A549 (cell line): ENCODE data around the gene LMOD1. TPM values are rescaled to one million over a fixed set of nuclear protein-coding genes. Genes with fewer than 3 reads are reported as not detected.

ENCODE experiments used
- ATAC-seq, 2 experiments: fragments of 200-7000 bp in 1 of 2; fragments of >200 bp in 1 of 2; cut with Nextera tagmentation in 1 of 2; cut with Tn5 transposase in 1 of 2; 3 replicates each; pipeline versions ENCODE4 v1.8.0 to v1.9.1; 2018 to 2020; ENCODE audit warnings: mild to moderate bottlenecking in 1 of 2, moderate library complexity in 1 of 2
- CTCF ChIA-PET: fragments of 300-600 bp; sonication (Branson Sonifier 250); formaldehyde crosslinking; extraction: SDS; loops from one replicate; lab custom pipeline; 2021; ENCODE audit warnings: antibody characterized with exemption, inconsistent platforms; lab: Yijun Ruan, JAX
- POLR2A ChIA-PET: fragments of 350-600 bp; formaldehyde crosslinking; extraction: SDS; loops from one replicate; lab custom pipeline; 2021; ENCODE audit warnings: antibody characterized with exemption, inconsistent platforms; lab: Yijun Ruan, JAX
- DNase-seq, 2 experiments: peaks; one replicate each; pipeline versions ENCODE4 v3.0.0 to v3.0.0-alpha.2; 2011 to 2016; ENCODE audit warnings: low read depth in 1 of 2, low spot score in 1 of 2
- FAIRE-seq: peaks from 2 replicates; lab custom pipeline; 2011; peaks lifted over from hg19 to GRCh38; lab: Jason Lieb, UNC
- H3K27ac ChIP-seq, 2 experiments: fragments of >200 bp; sonication (Bioruptor Twin); formaldehyde crosslinking; 3 replicates each; pipeline ENCODE4 v1.5.1; 2016 to 2017
- H3K4me1 ChIP-seq: fragments of >200 bp; sonication (Bioruptor Twin); formaldehyde crosslinking; 3 replicates; pipeline ENCODE4 v1.6.1; 2016
- H3K4me2 ChIP-seq: fragments of >200 bp; sonication (Bioruptor Twin); formaldehyde crosslinking; 3 replicates; pipeline ENCODE4 v1.6.1; 2016
- H3K4me3 ChIP-seq: fragments of >200 bp; sonication (Bioruptor Twin); formaldehyde crosslinking; 3 replicates; pipeline ENCODE4 v1.5.1; 2016
- H3K9me3 ChIP-seq: fragments of >200 bp; sonication (Bioruptor Twin); formaldehyde crosslinking; 3 replicates; pipeline ENCODE4 v1.6.1; 2016
- CBX2 ChIP-seq: fragments of 200-600 bp; sonication (generic); IDR thresholded peaks from 2 replicates; pipeline ENCODE4 v1.6.1; 2016; ENCODE audit warnings: low read depth, mild to moderate bottlenecking, borderline replicate concordance
- CBX8 ChIP-seq: fragments of 200-600 bp; sonication (generic); IDR thresholded peaks from 2 replicates; pipeline ENCODE4 v1.6.1; 2016
- CHD2 ChIP-seq: fragments of 150-350 bp; IDR thresholded peaks from 2 replicates; pipeline ENCODE4 v1.6.1; 2014; ENCODE audit warnings: low read length; ENCODE audit not compliant: partially characterized antibody
- CHD4 ChIP-seq: fragments of 200-600 bp; sonication (generic); IDR thresholded peaks from 2 replicates; pipeline ENCODE4 v1.6.1; 2016; ENCODE audit warnings: antibody characterized with exemption, mild to moderate bottlenecking, borderline replicate concordance
- EHMT2 ChIP-seq: fragments of 200-600 bp; sonication (generic); IDR thresholded peaks from 2 replicates; pipeline ENCODE4 v1.6.1; 2016; ENCODE audit warnings: antibody characterized with exemption, low read depth, mild to moderate bottlenecking, moderate library complexity
- FOSL2 ChIP-seq, 2 experiments: fragments of 450-650 bp in 1 of 2; fragments of >200 bp in 1 of 2; sonication (Bioruptor Twin) in 1 of 2; formaldehyde crosslinking; IDR thresholded peaks; 2 replicates each; pipeline versions ENCODE4 v1.5.0 to v1.6.1; 2016 to 2020; ENCODE audit warnings: mild to moderate bottlenecking in 1 of 2, moderate library complexity in 1 of 2
- MAFK ChIP-seq: fragments of 450-650 bp; IDR thresholded peaks from 2 replicates; pipeline ENCODE4 v1.6.1; 2014; ENCODE audit not compliant: partially characterized antibody
- MAZ ChIP-seq: fragments of 150-350 bp; IDR thresholded peaks from 2 replicates; pipeline ENCODE4 v1.6.1; 2014; ENCODE audit warnings: antibody characterized with exemption, low read depth, low read length, borderline replicate concordance
- SMC3 ChIP-seq: fragments of >200 bp; sonication (Bioruptor Twin); formaldehyde crosslinking; IDR thresholded peaks from 3 replicates; pipeline ENCODE4 v1.6.1; 2018; ENCODE audit warnings: inconsistent platforms
- TP53 ChIP-seq: fragments of 250-450 bp; sonication (Bioruptor Pico); IDR thresholded peaks from 2 replicates; pipeline ENCODE4 v1.5.0; 2021; ENCODE audit warnings: mild to moderate bottlenecking, moderate library complexity
- WGBS: methylation state at CpG from one replicate; pipeline ENCODE4 v1.1.6; 2017; ENCODE audit errors: missing lambda C conversion rate; 5-methylcytosine and 5-hydroxymethylcytosine counted together
- polyA plus RNA-seq, 4 experiments: library from polyadenylated mRNA; depleted of rRNA in 3 of 4; stranded (reverse); fragments of >200 nt; fragmentation: RNase III in 1 of 4; extraction: RNeasy Plus Mini Kit Qiagen cat#74134 plus additional on column Dnase treatment in 1 of 4; gene quantifications; 2 replicates in 3 of 4; 3 replicates in 1 of 4; pipeline ENCODE4 v1.2.3, GENCODE V29; 2011 to 2017
- TF ChIP-seq, protein P1 (sequence below): fragments of 250-450 bp; sonication (Bioruptor Pico); IDR thresholded peaks from 2 replicates; pipeline ENCODE4 v1.5.0; 2020; ENCODE audit warnings: low read depth, mild to moderate bottlenecking, moderate library complexity
- TF ChIP-seq, protein P2 (sequence below): fragments of >200 bp; sonication (Bioruptor Twin); formaldehyde crosslinking; IDR thresholded peaks from 2 replicates; pipeline ENCODE4 v1.6.1; 2016
- TF ChIP-seq, protein P3 (sequence below): fragments of >200 bp; sonication (Bioruptor Twin); formaldehyde crosslinking; IDR thresholded peaks from 3 replicates; pipeline ENCODE4 v1.5.1; 2016
- TF ChIP-seq, protein P4 (sequence below): IDR thresholded peaks from 2 replicates; pipeline ENCODE4 v1.6.1; 2012
- TF ChIP-seq, protein P5 (sequence below): fragments of 200-600 bp; sonication (generic); IDR thresholded peaks from 2 replicates; pipeline ENCODE4 v1.6.1; 2016; ENCODE audit warnings: antibody characterized with exemption, mild to moderate bottlenecking, moderate library complexity
- TF ChIP-seq, protein P6 (sequence below): fragments of 150-350 bp; IDR thresholded peaks from 2 replicates; pipeline ENCODE4 v1.6.1; 2014; ENCODE audit warnings: low read depth, mild to moderate bottlenecking, low read length
- TF ChIP-seq, protein P7 (sequence below): fragments of 450-650 bp; IDR thresholded peaks from 2 replicates; pipeline ENCODE4 v1.6.1; 2014; ENCODE audit warnings: antibody characterized with exemption
- TF ChIP-seq, protein P8 (sequence below): fragments of 250-450 bp; sonication (Bioruptor Pico); IDR thresholded peaks from 2 replicates; pipeline ENCODE4 v1.5.0; 2021; ENCODE audit warnings: mild to moderate bottlenecking, moderate library complexity, borderline replicate concordance

LMOD1 gene
- polyA plus RNA-seq, 2 of the 4 experiments (the other 2 are of a cell fraction), result not detected

DNA sequence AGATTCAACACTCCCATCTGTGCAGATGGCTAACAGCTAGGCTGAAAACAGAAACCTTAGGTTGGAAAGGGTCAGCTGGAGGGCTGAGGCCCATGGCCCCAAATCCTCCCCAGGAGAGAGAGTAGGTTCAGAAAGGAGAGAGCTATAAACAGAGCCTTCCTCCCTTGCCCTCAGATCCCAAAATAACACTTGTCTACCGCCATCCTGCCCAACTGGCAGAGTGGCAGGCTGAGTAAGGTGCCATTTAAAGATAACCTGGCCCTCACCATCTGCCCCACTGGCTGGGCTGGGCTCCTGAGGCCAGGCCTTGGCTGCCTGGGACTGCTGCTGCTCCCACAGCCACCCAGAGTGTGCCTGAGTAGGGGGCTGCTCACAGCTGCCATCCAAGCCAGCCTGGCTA, 61.9 kb downstream of the LMOD1 start:
- Histone ChIP-seq H3K9me3 (no peaks in the 10 kb centered on the region), H3K27ac (peak overlapping the region; percentile 11 to 55; a peak in 4 of 6 replicates), H3K4me3 (no peak overlapping the region), H3K4me1 (peaks cover 50% of the 10 kb centered on the region), H3K4me2 (no peak overlapping the region; the same call in 2 of the 3 replicates)
- DNase-seq (no peak), FAIRE-seq (no peak), ATAC-seq (no peak)
- TF ChIP-seq CHD4 (no peak), TP53 (CRISPR knock-in tag) (no peak), CHD2 (no peak), MAZ (no peak), SMC3 (no peak), EHMT2 (no peak), CBX8 (no peak), MAFK (no peak), FOSL2 (IDR thresholded peaks at IDR 0.05) (no peak), FOSL2 (CRISPR knock-in tag; IDR thresholded peaks at IDR 0.05) (no peak), CBX2 (no peak)
- TF ChIP-seq, protein P1, sequence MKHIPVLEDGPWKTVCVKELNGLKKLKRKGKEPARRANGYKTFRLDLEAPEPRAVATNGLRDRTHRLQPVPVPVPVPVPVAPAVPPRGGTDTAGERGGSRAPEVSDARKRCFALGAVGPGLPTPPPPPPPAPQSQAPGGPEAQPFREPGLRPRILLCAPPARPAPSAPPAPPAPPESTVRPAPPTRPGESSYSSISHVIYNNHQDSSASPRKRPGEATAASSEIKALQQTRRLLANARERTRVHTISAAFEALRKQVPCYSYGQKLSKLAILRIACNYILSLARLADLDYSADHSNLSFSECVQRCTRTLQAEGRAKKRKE (CRISPR knock-in tag), result no peak
- TF ChIP-seq, protein P2, sequence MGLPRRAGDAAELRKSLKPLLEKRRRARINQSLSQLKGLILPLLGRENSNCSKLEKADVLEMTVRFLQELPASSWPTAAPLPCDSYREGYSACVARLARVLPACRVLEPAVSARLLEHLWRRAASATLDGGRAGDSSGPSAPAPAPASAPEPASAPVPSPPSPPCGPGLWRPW, result no peak
- TF ChIP-seq, protein P3, sequence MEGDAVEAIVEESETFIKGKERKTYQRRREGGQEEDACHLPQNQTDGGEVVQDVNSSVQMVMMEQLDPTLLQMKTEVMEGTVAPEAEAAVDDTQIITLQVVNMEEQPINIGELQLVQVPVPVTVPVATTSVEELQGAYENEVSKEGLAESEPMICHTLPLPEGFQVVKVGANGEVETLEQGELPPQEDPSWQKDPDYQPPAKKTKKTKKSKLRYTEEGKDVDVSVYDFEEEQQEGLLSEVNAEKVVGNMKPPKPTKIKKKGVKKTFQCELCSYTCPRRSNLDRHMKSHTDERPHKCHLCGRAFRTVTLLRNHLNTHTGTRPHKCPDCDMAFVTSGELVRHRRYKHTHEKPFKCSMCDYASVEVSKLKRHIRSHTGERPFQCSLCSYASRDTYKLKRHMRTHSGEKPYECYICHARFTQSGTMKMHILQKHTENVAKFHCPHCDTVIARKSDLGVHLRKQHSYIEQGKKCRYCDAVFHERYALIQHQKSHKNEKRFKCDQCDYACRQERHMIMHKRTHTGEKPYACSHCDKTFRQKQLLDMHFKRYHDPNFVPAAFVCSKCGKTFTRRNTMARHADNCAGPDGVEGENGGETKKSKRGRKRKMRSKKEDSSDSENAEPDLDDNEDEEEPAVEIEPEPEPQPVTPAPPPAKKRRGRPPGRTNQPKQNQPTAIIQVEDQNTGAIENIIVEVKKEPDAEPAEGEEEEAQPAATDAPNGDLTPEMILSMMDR, result no peak
- TF ChIP-seq, protein P4, sequence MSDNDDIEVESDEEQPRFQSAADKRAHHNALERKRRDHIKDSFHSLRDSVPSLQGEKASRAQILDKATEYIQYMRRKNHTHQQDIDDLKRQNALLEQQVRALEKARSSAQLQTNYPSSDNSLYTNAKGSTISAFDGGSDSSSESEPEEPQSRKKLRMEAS, result no peak
- TF ChIP-seq, protein P5, sequence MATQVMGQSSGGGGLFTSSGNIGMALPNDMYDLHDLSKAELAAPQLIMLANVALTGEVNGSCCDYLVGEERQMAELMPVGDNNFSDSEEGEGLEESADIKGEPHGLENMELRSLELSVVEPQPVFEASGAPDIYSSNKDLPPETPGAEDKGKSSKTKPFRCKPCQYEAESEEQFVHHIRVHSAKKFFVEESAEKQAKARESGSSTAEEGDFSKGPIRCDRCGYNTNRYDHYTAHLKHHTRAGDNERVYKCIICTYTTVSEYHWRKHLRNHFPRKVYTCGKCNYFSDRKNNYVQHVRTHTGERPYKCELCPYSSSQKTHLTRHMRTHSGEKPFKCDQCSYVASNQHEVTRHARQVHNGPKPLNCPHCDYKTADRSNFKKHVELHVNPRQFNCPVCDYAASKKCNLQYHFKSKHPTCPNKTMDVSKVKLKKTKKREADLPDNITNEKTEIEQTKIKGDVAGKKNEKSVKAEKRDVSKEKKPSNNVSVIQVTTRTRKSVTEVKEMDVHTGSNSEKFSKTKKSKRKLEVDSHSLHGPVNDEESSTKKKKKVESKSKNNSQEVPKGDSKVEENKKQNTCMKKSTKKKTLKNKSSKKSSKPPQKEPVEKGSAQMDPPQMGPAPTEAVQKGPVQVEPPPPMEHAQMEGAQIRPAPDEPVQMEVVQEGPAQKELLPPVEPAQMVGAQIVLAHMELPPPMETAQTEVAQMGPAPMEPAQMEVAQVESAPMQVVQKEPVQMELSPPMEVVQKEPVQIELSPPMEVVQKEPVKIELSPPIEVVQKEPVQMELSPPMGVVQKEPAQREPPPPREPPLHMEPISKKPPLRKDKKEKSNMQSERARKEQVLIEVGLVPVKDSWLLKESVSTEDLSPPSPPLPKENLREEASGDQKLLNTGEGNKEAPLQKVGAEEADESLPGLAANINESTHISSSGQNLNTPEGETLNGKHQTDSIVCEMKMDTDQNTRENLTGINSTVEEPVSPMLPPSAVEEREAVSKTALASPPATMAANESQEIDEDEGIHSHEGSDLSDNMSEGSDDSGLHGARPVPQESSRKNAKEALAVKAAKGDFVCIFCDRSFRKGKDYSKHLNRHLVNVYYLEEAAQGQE, result no peak
- TF ChIP-seq, protein P6, sequence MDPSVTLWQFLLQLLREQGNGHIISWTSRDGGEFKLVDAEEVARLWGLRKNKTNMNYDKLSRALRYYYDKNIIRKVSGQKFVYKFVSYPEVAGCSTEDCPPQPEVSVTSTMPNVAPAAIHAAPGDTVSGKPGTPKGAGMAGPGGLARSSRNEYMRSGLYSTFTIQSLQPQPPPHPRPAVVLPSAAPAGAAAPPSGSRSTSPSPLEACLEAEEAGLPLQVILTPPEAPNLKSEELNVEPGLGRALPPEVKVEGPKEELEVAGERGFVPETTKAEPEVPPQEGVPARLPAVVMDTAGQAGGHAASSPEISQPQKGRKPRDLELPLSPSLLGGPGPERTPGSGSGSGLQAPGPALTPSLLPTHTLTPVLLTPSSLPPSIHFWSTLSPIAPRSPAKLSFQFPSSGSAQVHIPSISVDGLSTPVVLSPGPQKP, result no peak
- TF ChIP-seq, protein P7, sequence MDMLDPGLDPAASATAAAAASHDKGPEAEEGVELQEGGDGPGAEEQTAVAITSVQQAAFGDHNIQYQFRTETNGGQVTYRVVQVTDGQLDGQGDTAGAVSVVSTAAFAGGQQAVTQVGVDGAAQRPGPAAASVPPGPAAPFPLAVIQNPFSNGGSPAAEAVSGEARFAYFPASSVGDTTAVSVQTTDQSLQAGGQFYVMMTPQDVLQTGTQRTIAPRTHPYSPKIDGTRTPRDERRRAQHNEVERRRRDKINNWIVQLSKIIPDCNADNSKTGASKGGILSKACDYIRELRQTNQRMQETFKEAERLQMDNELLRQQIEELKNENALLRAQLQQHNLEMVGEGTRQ, result no peak
- TF ChIP-seq, protein P8, sequence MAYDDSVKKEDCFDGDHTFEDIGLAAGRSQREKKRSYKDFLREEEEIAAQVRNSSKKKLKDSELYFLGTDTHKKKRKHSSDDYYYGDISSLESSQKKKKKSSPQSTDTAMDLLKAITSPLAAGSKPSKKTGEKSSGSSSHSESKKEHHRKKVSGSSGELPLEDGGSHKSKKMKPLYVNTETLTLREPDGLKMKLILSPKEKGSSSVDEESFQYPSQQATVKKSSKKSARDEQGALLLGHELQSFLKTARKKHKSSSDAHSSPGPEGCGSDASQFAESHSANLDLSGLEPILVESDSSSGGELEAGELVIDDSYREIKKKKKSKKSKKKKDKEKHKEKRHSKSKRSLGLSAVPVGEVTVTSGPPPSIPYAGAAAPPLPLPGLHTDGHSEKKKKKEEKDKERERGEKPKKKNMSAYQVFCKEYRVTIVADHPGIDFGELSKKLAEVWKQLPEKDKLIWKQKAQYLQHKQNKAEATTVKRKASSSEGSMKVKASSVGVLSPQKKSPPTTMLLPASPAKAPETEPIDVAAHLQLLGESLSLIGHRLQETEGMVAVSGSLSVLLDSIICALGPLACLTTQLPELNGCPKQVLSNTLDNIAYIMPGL (CRISPR knock-in tag), result no peak
- ChIA-PET POLR2A (interaction anchor here (1.2 kb wide), 1 partner anchor 71 kb away, joined by 3 read pairs; the partner anchor contains the start of gene TIMM17A), CTCF (interaction anchor here (0.6 to 16.9 kb wide), 7 partner anchors 11 to 251 kb away, joined by 3 to 303 read pairs (median 5); no protein-coding TSS in a partner anchor)
- 100% methylated on average over 1 of the region's 1 CpG for WGBS
